Vagina (tissue), 2 donors: ENCODE data around the gene MACF1.

Experiments used
- POLR2A ChIP-seq, 2 donors: fragments of 450-650 bp; IDR thresholded peaks; one replicate each; pipeline ENCODE4 v1.6.1; 2017; ENCODE audit warnings: antibody characterized with exemption in 2 of 2, mild to moderate bottlenecking in 2 of 2, moderate library complexity in 2 of 2
- POLR2AphosphoS5 ChIP-seq, 2 donors: sonication (generic); formaldehyde crosslinking; IDR thresholded peaks; one replicate each; pipeline ENCODE4 v1.9.0; 2017; ENCODE audit warnings: antibody characterized with exemption in 2 of 2, mild to moderate bottlenecking in 2 of 2, low read depth in 1 of 2; ENCODE audit not compliant: insufficient read depth in 1 of 2
- TF ChIP-seq, protein P1 (sequence below), 3 experiments: fragments of 450-650 bp in 2 of 3; fragments of 200-600 bp in 1 of 3; sonication (generic) in 1 of 3; IDR thresholded peaks; one replicate each; pipeline ENCODE4 v1.5.1; 2017 to 2019; ENCODE audit warnings: antibody characterized with exemption in 3 of 3, mild to moderate bottlenecking in 2 of 3, moderate library complexity in 2 of 3

DNA sequence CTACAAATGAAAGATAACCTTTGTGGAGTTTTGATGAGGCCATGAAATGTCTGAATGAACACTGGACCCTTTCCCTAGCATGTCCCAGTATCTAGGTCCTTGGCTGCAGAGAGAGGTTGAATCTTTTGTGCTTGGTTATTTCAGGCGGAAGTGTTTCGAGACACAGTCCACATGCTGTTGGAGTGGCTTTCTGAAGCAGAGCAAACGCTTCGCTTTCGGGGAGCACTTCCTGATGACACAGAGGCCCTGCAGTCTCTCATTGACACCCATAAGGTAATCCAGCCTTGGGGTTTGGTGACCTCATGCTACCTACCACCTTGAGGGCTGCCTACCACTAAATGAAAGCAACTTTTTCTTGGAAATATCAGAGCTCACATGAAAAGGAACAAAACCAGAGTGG lies 248.0 kb downstream of the MACF1 start:
- TF ChIP-seq, protein P1, sequence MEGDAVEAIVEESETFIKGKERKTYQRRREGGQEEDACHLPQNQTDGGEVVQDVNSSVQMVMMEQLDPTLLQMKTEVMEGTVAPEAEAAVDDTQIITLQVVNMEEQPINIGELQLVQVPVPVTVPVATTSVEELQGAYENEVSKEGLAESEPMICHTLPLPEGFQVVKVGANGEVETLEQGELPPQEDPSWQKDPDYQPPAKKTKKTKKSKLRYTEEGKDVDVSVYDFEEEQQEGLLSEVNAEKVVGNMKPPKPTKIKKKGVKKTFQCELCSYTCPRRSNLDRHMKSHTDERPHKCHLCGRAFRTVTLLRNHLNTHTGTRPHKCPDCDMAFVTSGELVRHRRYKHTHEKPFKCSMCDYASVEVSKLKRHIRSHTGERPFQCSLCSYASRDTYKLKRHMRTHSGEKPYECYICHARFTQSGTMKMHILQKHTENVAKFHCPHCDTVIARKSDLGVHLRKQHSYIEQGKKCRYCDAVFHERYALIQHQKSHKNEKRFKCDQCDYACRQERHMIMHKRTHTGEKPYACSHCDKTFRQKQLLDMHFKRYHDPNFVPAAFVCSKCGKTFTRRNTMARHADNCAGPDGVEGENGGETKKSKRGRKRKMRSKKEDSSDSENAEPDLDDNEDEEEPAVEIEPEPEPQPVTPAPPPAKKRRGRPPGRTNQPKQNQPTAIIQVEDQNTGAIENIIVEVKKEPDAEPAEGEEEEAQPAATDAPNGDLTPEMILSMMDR (IDR thresholded peaks at IDR 0.05) = no peak
- TF ChIP-seq POLR2A (IDR thresholded peaks at IDR 0.05) = no peak
- TF ChIP-seq POLR2AphosphoS5 (IDR thresholded peaks at IDR 0.05; ENCODE audit: insufficient read depth in 1 of 2, low read depth in 1 of 2) = no peak
